C4-2B (cell line): ENCODE measurements around the gene CR2.

Experiments
- ZFX ChIP-seq: fragments of 450-650 bp; IDR thresholded peaks from 2 replicates; pipeline ENCODE4 v1.6.1; 2017
- TF ChIP-seq, protein P1 (sequence below): fragments of 450-650 bp; conservative IDR thresholded peaks from 2 replicates; pipeline ENCODE4 v1.5.1; 2017; ENCODE audit warnings: mild to moderate bottlenecking

DNA sequence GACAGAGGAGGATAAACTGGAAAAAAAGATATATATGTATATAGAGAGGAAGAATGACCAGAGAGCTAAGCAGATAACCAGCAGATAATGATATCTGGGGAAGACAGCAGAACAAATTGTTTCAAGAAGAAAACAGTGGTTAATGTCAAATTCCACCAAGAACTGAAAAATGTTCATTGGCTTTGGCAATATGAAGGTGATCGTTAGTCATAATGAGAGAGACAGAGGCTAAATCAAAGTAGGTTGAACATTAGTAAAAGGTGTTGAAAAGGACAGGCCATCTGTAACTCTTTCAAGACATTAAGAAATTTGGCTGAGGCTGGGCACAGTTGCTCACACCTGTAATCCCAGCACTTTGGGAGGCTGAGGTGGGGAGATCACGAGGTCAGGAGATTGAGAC lies 25.3 kb upstream of the CR2 start:
- TF ChIP-seq, protein P1, sequence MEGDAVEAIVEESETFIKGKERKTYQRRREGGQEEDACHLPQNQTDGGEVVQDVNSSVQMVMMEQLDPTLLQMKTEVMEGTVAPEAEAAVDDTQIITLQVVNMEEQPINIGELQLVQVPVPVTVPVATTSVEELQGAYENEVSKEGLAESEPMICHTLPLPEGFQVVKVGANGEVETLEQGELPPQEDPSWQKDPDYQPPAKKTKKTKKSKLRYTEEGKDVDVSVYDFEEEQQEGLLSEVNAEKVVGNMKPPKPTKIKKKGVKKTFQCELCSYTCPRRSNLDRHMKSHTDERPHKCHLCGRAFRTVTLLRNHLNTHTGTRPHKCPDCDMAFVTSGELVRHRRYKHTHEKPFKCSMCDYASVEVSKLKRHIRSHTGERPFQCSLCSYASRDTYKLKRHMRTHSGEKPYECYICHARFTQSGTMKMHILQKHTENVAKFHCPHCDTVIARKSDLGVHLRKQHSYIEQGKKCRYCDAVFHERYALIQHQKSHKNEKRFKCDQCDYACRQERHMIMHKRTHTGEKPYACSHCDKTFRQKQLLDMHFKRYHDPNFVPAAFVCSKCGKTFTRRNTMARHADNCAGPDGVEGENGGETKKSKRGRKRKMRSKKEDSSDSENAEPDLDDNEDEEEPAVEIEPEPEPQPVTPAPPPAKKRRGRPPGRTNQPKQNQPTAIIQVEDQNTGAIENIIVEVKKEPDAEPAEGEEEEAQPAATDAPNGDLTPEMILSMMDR = no peak
- no peak for TF ChIP-seq ZFX
